ENCODE measurements around the gene CLEC4F. TPM values are rescaled to one million over a fixed set of nuclear protein-coding genes. Genes with fewer than 3 reads are reported as not detected.

CLEC4F gene, protein sequence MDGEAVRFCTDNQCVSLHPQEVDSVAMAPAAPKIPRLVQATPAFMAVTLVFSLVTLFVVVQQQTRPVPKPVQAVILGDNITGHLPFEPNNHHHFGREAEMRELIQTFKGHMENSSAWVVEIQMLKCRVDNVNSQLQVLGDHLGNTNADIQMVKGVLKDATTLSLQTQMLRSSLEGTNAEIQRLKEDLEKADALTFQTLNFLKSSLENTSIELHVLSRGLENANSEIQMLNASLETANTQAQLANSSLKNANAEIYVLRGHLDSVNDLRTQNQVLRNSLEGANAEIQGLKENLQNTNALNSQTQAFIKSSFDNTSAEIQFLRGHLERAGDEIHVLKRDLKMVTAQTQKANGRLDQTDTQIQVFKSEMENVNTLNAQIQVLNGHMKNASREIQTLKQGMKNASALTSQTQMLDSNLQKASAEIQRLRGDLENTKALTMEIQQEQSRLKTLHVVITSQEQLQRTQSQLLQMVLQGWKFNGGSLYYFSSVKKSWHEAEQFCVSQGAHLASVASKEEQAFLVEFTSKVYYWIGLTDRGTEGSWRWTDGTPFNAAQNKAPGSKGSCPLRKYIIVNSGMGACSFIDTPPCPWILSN
- not detected for total RNA-seq

GRCh38 chr2:70820499-70820898 is at the start of gene CLEC4F:
Gene CLEC4F (minus strand): TSS chr2:70820599. CDS start chr2:70820523, 76 bp downstream.
- POLR2A ChIA-PET = no interaction called here
- H3K27me3 Mint-ChIP-seq = peaks cover 12% of the 10 kb centered on the region
- no peak for ATAC-seq (ENCODE audit: low read depth)
- peaks cover 2% of the 10 kb centered on the region for H3K36me3 Mint-ChIP-seq
- no peak for DNase-seq
- no peak within 1 kb of the TSS for H3K27ac Mint-ChIP-seq
- peaks cover 2% of the 10 kb centered on the region for H3K9me3 Mint-ChIP-seq
- H3K4me1 Mint-ChIP-seq = peaks cover 15% of the 10 kb centered on the region
- no peak within 1 kb of the TSS for H3K4me3 Mint-ChIP-seq

GRCh38 chr2:70868970-70869369 is 48.6 kb upstream of the CLEC4F start:
- no peaks in the 10 kb centered on the region for H3K9me3 Mint-ChIP-seq
- peaks cover 2% of the 10 kb centered on the region for H3K4me1 Mint-ChIP-seq
- peaks cover 15% of the 10 kb centered on the region for H3K27me3 Mint-ChIP-seq
- H3K36me3 Mint-ChIP-seq = no peaks in the 10 kb centered on the region
- H3K27ac Mint-ChIP-seq = no peak overlapping the region
- POLR2A ChIA-PET = no interaction called here
- no peak overlapping the region for H3K4me3 Mint-ChIP-seq
- no peak for ATAC-seq (ENCODE audit: low read depth)
- no peak for DNase-seq

- peaks cover 43% of the 10 kb centered on the region for H3K27me3 Mint-ChIP-seq
- POLR2A ChIA-PET = no interaction called here
- H3K27ac Mint-ChIP-seq = no peak overlapping the region
Observed at GRCh38 chr2:70861777-70862625, 41.6 kb upstream of the CLEC4F start.

GRCh38 chr2:70855667-70856066 is 35.3 kb upstream of the CLEC4F start:
- no peak for DNase-seq
- Mint-ChIP-seq H3K4me1 (peaks cover 23% of the 10 kb centered on the region), H3K4me3 (no peak overlapping the region), H3K36me3 (no peaks in the 10 kb centered on the region), H3K27ac (no peak overlapping the region), H3K9me3 (no peaks in the 10 kb centered on the region), H3K27me3 (peaks cover 24% of the 10 kb centered on the region)
- no peak for ATAC-seq (ENCODE audit: low read depth)
- POLR2A ChIA-PET = no interaction called here

More at GRCh38 chr2:70861777-70862625, 41.6 kb upstream of the CLEC4F start:
- Mint-ChIP-seq H3K9me3 (no peaks in the 10 kb centered on the region), H3K36me3 (no peaks in the 10 kb centered on the region), H3K4me3 (peak overlapping the region; percentile 42), H3K4me1 (peaks cover 5% of the 10 kb centered on the region)
- ATAC-seq (ENCODE audit: low read depth) (peak; percentile 80), DNase-seq (peak; percentile 78)

DNA sequence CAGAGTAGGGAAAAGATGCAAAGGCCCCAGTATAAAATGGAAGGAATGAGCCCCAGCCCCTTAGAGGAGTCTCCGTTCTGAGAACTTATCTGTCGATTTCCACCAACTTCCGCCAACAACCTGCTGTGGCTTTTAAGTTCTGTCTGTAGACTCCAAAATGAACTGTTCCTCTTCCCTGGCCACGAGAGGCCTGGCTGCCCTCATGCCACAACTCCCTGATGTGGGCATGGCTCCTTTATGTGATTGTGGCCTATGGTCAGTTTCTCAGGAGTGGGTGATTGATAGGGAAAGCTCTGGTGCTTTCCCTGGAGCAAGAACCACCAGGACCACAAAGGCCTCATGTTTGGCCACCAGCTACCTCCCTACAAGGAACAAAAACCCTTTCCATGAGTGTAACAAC is 34.0 kb upstream of the CLEC4F start:
- Mint-ChIP-seq H3K4me1 (peaks cover 26% of the 10 kb centered on the region), H3K36me3 (no peaks in the 10 kb centered on the region), H3K4me3 (no peak overlapping the region), H3K9me3 (no peaks in the 10 kb centered on the region), H3K27ac (no peak overlapping the region), H3K27me3 (peaks cover 14% of the 10 kb centered on the region)
- POLR2A ChIA-PET = no interaction called here
- no peak for ATAC-seq (ENCODE audit: low read depth)
- DNase-seq = no peak

DNA sequence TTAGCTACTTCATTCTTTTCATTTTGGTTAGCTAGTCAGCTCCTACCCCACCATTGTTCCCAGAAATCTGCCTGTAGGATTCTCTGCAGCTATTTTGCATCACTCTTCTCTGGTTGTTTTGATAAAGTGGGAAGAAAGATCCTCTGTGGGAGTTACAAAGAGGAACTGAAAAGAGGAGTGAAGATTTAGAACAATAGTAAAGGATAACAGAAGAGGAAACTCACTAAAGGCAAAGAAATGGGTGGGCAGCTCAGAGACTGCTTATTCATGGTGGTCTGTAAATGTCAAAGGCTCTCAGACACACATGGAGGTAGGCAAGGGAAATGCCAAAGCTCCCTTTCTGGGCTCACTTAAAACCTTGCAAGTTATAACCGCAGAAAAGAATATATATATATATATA is 32.4 kb upstream of the CLEC4F start:
- no peak for ATAC-seq (ENCODE audit: low read depth)
- no peak overlapping the region for H3K4me3 Mint-ChIP-seq
- no peaks in the 10 kb centered on the region for H3K36me3 Mint-ChIP-seq
- peaks cover 6% of the 10 kb centered on the region for H3K27me3 Mint-ChIP-seq
- POLR2A ChIA-PET = no interaction called here
- H3K9me3 Mint-ChIP-seq = no peaks in the 10 kb centered on the region
- no peak overlapping the region for H3K27ac Mint-ChIP-seq
- no peak for DNase-seq
- peaks cover 26% of the 10 kb centered on the region for H3K4me1 Mint-ChIP-seq

- peak overlapping the region; percentile 66 for H3K4me3 Mint-ChIP-seq
- H3K36me3 Mint-ChIP-seq = no peaks in the 10 kb centered on the region
- peaks cover 26% of the 10 kb centered on the region for H3K4me1 Mint-ChIP-seq
- POLR2A ChIA-PET = no interaction called here
- DNase-seq = no peak
- H3K27me3 Mint-ChIP-seq = peaks cover 3% of the 10 kb centered on the region
- ATAC-seq (ENCODE audit: low read depth) = peak; percentile 99
- H3K27ac Mint-ChIP-seq = peak overlapping the region; percentile 92
- H3K9me3 Mint-ChIP-seq = no peaks in the 10 kb centered on the region
Observed at GRCh38 chr2:70851704-70852103, 31.3 kb upstream of the CLEC4F start.

GRCh38 chr2:70850925-70851324 is 30.5 kb upstream of the CLEC4F start:
- Mint-ChIP-seq H3K27ac (peak overlapping the region; percentile 59), H3K27me3 (no peaks in the 10 kb centered on the region), H3K36me3 (no peaks in the 10 kb centered on the region), H3K9me3 (no peaks in the 10 kb centered on the region), H3K4me1 (peaks cover 26% of the 10 kb centered on the region), H3K4me3 (no peak overlapping the region)
- POLR2A ChIA-PET = no interaction called here
- DNase-seq (no peak), ATAC-seq (ENCODE audit: low read depth) (no peak)

DNA sequence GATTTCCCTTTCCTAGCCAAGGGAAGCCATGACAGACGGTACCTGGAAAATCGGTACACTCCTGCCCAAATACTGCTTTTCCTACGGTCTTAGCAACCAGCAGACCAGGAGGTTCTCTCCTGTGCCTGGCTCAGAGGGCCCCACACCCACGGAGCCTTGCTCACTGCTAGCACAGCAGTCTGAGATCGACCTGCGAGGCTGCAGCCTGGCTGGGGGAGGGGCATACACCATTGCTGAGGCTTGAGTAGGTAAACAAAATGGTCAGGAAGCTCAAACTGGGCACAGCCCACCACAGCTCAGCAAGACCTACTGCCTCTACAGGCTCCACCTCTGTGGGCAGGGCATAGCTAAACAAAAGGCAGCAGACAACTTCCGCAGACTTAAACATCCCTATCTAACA is 22.0 kb upstream of the CLEC4F start:
- peaks cover 2% of the 10 kb centered on the region for H3K36me3 Mint-ChIP-seq
- H3K27me3 Mint-ChIP-seq = peaks cover 8% of the 10 kb centered on the region
- DNase-seq = no peak
- no peak overlapping the region for H3K27ac Mint-ChIP-seq
- H3K4me3 Mint-ChIP-seq = no peak overlapping the region
- ATAC-seq (ENCODE audit: low read depth) = no peak
- H3K9me3 Mint-ChIP-seq = peaks cover 3% of the 10 kb centered on the region
- H3K4me1 Mint-ChIP-seq = no peaks in the 10 kb centered on the region
- POLR2A ChIA-PET = no interaction called here

DNA sequence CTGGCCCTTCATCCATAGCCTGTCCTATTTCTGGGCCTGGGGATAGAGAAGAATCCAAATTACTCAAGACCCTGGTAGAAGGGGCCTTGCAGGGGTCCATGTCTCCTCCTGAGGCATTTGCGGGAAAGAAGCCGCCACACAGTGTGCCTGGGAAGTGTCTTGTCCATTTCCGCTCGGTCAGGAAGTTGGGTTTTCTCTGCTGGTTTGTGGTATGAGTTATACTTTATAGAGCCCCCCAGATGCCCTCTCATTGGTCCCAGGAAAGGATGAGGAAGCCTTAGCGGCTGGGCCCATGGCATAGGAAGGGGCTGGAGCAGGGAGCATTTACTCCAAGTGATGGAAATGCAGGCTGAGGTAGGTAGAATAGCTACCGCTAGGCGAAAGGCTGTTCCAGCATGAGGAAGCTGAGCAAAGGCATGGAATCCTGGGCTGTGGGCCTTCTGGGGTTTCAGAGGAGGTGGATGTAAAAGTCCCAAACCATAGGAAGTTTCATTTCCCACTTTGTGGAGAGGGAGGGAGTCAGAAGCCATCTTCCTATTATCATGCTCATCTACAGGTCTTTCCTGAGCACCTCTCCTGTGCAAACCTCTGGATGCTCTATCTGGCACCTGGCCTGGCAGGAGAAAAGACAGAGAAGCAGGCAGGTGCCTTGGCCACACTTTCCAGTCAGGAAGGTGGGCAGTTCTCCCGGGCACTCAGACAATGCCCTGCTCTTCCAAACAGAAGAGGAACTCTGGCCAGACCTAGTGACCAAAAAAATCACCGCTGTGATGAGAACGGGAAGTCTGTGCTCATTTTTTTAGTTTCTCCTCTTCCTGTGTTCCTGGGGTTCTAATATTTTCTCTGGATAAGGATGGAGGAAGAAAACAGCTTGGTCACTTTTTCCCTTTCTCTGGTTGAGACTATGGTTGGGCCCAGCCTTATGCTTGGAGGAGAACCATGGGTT is 17.9 kb upstream of the CLEC4F start:
- H3K27me3 Mint-ChIP-seq = peaks cover 5% of the 10 kb centered on the region
- peaks cover 2% of the 10 kb centered on the region for H3K36me3 Mint-ChIP-seq
- POLR2A ChIA-PET = no interaction called here
- H3K4me3 Mint-ChIP-seq = no peak overlapping the region
- peaks cover 1% of the 10 kb centered on the region for H3K4me1 Mint-ChIP-seq
- DNase-seq (no peak), ATAC-seq (ENCODE audit: low read depth) (no peak)
- H3K9me3 Mint-ChIP-seq = peaks cover 1% of the 10 kb centered on the region
- no peak overlapping the region for H3K27ac Mint-ChIP-seq

DNA sequence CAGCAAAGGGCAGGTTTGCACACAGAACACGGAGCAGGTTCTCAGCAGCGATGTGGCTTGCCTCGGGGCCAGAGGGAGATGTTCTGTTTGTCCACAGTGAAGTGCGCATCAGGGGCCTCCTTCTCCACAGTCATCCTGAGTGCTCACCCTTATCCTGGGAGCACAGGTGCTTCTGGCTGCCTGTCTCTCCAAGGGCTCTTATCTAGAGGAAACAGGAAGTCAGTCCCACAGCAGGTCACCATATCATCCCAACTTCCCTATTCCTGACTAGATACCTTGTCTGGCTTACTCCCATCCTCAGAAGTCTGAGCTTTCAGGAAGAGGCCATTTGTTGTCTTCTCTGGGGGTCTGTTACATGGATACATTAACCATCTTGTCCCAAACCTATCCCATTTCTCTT is 15.2 kb upstream of the CLEC4F start, which contains the start of gene CD207:
TSS of gene CD207 (minus strand) at position 174 of the 400 bp plus-strand sequence. CDS start at position 134, 40 bp downstream.
- ATAC-seq (ENCODE audit: low read depth) (no peak), DNase-seq (no peak)
- H3K27me3 Mint-ChIP-seq = peaks cover 2% of the 10 kb centered on the region
- no peaks in the 10 kb centered on the region for H3K36me3 Mint-ChIP-seq
- H3K4me3 Mint-ChIP-seq = no peak within 1 kb of the TSS
- no peak within 1 kb of the TSS for H3K27ac Mint-ChIP-seq
- peaks cover 1% of the 10 kb centered on the region for H3K4me1 Mint-ChIP-seq
- no peaks in the 10 kb centered on the region for H3K9me3 Mint-ChIP-seq
- POLR2A ChIA-PET = no interaction called here

GRCh38 chr2:70834881-70835280 is 14.5 kb upstream of the CLEC4F start:
- H3K9me3 Mint-ChIP-seq = no peaks in the 10 kb centered on the region
- no peak for DNase-seq
- H3K36me3 Mint-ChIP-seq = no peaks in the 10 kb centered on the region
- H3K27ac Mint-ChIP-seq = no peak overlapping the region
- no peak overlapping the region for H3K4me3 Mint-ChIP-seq
- H3K27me3 Mint-ChIP-seq = no peaks in the 10 kb centered on the region
- no peak for ATAC-seq (ENCODE audit: low read depth)
- H3K4me1 Mint-ChIP-seq = peaks cover 4% of the 10 kb centered on the region
- POLR2A ChIA-PET = no interaction called here

DNA sequence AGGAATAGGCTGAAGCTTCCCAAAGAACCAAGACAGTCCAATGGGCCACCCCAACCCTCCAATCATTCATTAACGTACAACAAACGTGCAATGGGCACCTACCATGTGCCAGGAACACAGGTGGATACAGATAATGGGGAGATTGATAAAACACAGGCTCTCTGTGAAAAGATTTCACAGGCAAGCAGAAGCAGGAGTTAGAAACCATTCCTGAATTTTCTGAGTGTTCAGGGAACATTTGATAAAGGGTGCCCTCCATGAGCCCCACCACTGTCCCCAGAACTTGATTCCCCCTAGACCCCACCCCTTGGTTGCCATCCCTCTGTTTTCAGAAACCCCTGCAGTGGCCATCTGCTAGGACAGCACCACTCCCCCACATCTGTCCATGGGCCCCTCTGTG is 13.7 kb upstream of the CLEC4F start:
- Mint-ChIP-seq H3K36me3 (no peaks in the 10 kb centered on the region), H3K27ac (no peak overlapping the region), H3K27me3 (no peaks in the 10 kb centered on the region), H3K4me1 (peaks cover 4% of the 10 kb centered on the region), H3K9me3 (no peaks in the 10 kb centered on the region), H3K4me3 (no peak overlapping the region)
- no peak for ATAC-seq (ENCODE audit: low read depth)
- no peak for DNase-seq
- POLR2A ChIA-PET = no interaction called here
